WTC11 (cell line): Measurements from ENCODE around the gene CSTA. TPM values are rescaled to one million over a fixed set of nuclear protein-coding genes. Genes with fewer than 3 reads are reported as not detected.

Experiments used
- ATAC-seq: fragments of 200-7000 bp; cut with Tn5 transposase; 2 replicates; pipeline ENCODE4 v1.10.0; 2021; ENCODE audit warnings: mild to moderate bottlenecking, moderate library complexity
- CTCF ChIA-PET: fragments of 300-600 bp; sonication (Branson Sonifier 250); formaldehyde crosslinking; loops from one replicate; lab custom pipeline; 2021; ENCODE audit warnings: antibody characterized with exemption; lab: Charles Lee
- POLR2A ChIA-PET: fragments of 350-600 bp; sonication (Branson Sonifier 250); formaldehyde crosslinking; loops from one replicate; lab custom pipeline; 2021; ENCODE audit warnings: antibody characterized with exemption; lab: Charles Lee
- DNase-seq: peaks from one replicate; pipeline ENCODE4 v3.0.0; 2021; ENCODE audit warnings: low spot score
- H3K27ac Mint-ChIP-seq: 2 replicates; pipeline ENCODE4 v1.8.0; 2021; ENCODE audit warnings: mixed read lengths
- H3K27me3 Mint-ChIP-seq: 2 replicates; pipeline ENCODE4 v1.8.0; 2021; ENCODE audit warnings: low read depth, mild to moderate bottlenecking, moderate library complexity, mixed read lengths
- H3K36me3 Mint-ChIP-seq: 2 replicates; pipeline ENCODE4 v1.8.0; 2021; ENCODE audit warnings: mixed read lengths
- H3K4me1 Mint-ChIP-seq: 2 replicates; pipeline ENCODE4 v1.8.0; 2022; ENCODE audit warnings: mixed read lengths
- H3K4me3 Mint-ChIP-seq: 2 replicates; pipeline ENCODE4 v1.8.0; 2021; ENCODE audit warnings: mild to moderate bottlenecking, moderate library complexity, mixed read lengths
- H3K9me3 Mint-ChIP-seq: 2 replicates; pipeline ENCODE4 v1.8.0; 2021; ENCODE audit warnings: mixed read lengths
- E2F5 ChIP-seq: sonication (generic); formaldehyde crosslinking; IDR thresholded peaks from 2 replicates; pipeline ENCODE4 v1.8.1; 2022; ENCODE audit warnings: mild to moderate bottlenecking, moderate library complexity, missing genetic modification reagents
- FOXP4 ChIP-seq: sonication (generic); formaldehyde crosslinking; IDR thresholded peaks from 2 replicates; pipeline ENCODE4 v1.8.0; 2022; ENCODE audit warnings: mild to moderate bottlenecking, missing genetic modification reagents
- KAT7 ChIP-seq: sonication (generic); formaldehyde crosslinking; IDR thresholded peaks from 2 replicates; pipeline ENCODE4 v1.8.1; 2023; ENCODE audit warnings: missing genetic modification reagents, mild to moderate bottlenecking, borderline replicate concordance
- OVOL2 ChIP-seq: fragments of 250-450 bp; sonication (Bioruptor Pico); IDR thresholded peaks from 2 replicates; pipeline ENCODE4 v1.9.0; 2021; ENCODE audit warnings: mild to moderate bottlenecking, borderline replicate concordance
- STAT6 ChIP-seq: sonication (generic); formaldehyde crosslinking; conservative IDR thresholded peaks from 2 replicates; pipeline ENCODE4 v1.8.1; 2023; ENCODE audit warnings: mild to moderate bottlenecking, low read depth, missing genetic modification reagents, moderate library complexity
- ZBTB21 ChIP-seq: sonication (generic); formaldehyde crosslinking; IDR thresholded peaks from 2 replicates; pipeline ENCODE4 v1.8.1; 2023; ENCODE audit warnings: mild to moderate bottlenecking, missing genetic modification reagents, borderline replicate concordance
- ZNF121 ChIP-seq: sonication (generic); formaldehyde crosslinking; IDR thresholded peaks from 2 replicates; pipeline ENCODE4 v1.8.0; 2023; ENCODE audit warnings: missing genetic modification reagents
- ZNF232 ChIP-seq: sonication (generic); formaldehyde crosslinking; IDR thresholded peaks from 2 replicates; pipeline ENCODE4 v1.8.0; 2022; ENCODE audit warnings: mild to moderate bottlenecking, missing genetic modification reagents
- ZNF263 ChIP-seq: sonication (generic); formaldehyde crosslinking; IDR thresholded peaks from 2 replicates; pipeline ENCODE4 v1.8.1; 2022; ENCODE audit warnings: low read depth, mild to moderate bottlenecking, moderate library complexity, missing genetic modification reagents
- ZNF317 ChIP-seq: sonication (generic); formaldehyde crosslinking; IDR thresholded peaks from 2 replicates; pipeline ENCODE4 v1.8.1; 2023; ENCODE audit warnings: low read depth, mild to moderate bottlenecking, moderate library complexity, missing genetic modification reagents, borderline replicate concordance
- ZNF396 ChIP-seq: fragments of 250-450 bp; sonication (Bioruptor Pico); IDR thresholded peaks from 2 replicates; pipeline ENCODE4 v1.8.0; 2021; ENCODE audit warnings: mild to moderate bottlenecking, moderate library complexity, borderline replicate concordance
- ZNF425 ChIP-seq: fragments of 250-450 bp; sonication (Bioruptor Pico); conservative IDR thresholded peaks from 2 replicates; pipeline ENCODE4 v1.9.0; 2021; ENCODE audit warnings: mild to moderate bottlenecking
- ZSCAN18 ChIP-seq: fragments of 250-450 bp; sonication (Bioruptor Pico); IDR thresholded peaks from 2 replicates; pipeline ENCODE4 v2.1.2; 2022; ENCODE audit warnings: mild to moderate bottlenecking, moderate library complexity
- total RNA-seq: library from RNA; stranded (reverse); gene quantifications from 3 replicates; pipeline ENCODE4 v1.2.3, GENCODE V29; 2021

Gene CSTA
- total RNA-seq, 1 experiment from 2014 or later = not detected

- no peak overlapping the region for H3K27ac Mint-ChIP-seq
- ChIA-PET POLR2A (no interaction called here), CTCF (interaction anchor here (1.4 kb wide), 1 partner anchor 26 kb away, joined by 3 read pairs; no protein-coding TSS in a partner anchor)
- H3K9me3 Mint-ChIP-seq = no peaks in the 10 kb centered on the region
- DNase-seq (no peak), ATAC-seq (no peak)
- H3K36me3 Mint-ChIP-seq = no peaks in the 10 kb centered on the region
- H3K4me3 Mint-ChIP-seq = no peak overlapping the region
- H3K4me1 Mint-ChIP-seq = no peaks in the 10 kb centered on the region
- TF ChIP-seq OVOL2 (CRISPR knock-in tag) = no peak
- no peak for TF ChIP-seq ZNF121 (CRISPR knock-in tag)
- TF ChIP-seq ZSCAN18 (CRISPR knock-in tag) = no peak
- no peak for TF ChIP-seq KAT7 (CRISPR knock-in tag)
- TF ChIP-seq ZNF317 (CRISPR knock-in tag) = no peak
- TF ChIP-seq ZNF232 (CRISPR knock-in tag) = no peak
- no peak for TF ChIP-seq ZNF396
- TF ChIP-seq ZNF425 (CRISPR knock-in tag) = no peak
- no peak for TF ChIP-seq STAT6 (CRISPR knock-in tag)
- H3K27me3 Mint-ChIP-seq = peaks cover 5% of the 10 kb centered on the region
These were observed 7.5 kb downstream of the CSTA start for GRCh38 chr3:122332551-122332950.

- H3K27ac Mint-ChIP-seq = no peak overlapping the region
These were observed 17.8 kb downstream of the CSTA start for GRCh38 chr3:122342803-122343202.

GRCh38 chr3:122343654-122344053 lies 18.6 kb downstream of the CSTA start:
- H3K4me1 Mint-ChIP-seq = no peaks in the 10 kb centered on the region
- DNase-seq (no peak), ATAC-seq (no peak)
- H3K36me3 Mint-ChIP-seq = peaks cover 3% of the 10 kb centered on the region; the same call in 1 of the 2 replicates
- H3K27me3 Mint-ChIP-seq = peaks cover 7% of the 10 kb centered on the region
- no peak overlapping the region for H3K27ac Mint-ChIP-seq
- H3K4me3 Mint-ChIP-seq = no peak overlapping the region
- ChIA-PET CTCF (no interaction called here), POLR2A (no interaction called here)
- TF ChIP-seq FOXP4 (CRISPR knock-in tag) (no peak), E2F5 (CRISPR knock-in tag) (no peak), ZBTB21 (CRISPR knock-in tag) (no peak)
- peaks cover 26% of the 10 kb centered on the region for H3K9me3 Mint-ChIP-seq

More at GRCh38 chr3:122342803-122343202, 17.8 kb downstream of the CSTA start:
- no peak for DNase-seq
- Mint-ChIP-seq H3K27me3 (peaks cover 5% of the 10 kb centered on the region), H3K9me3 (peaks cover 23% of the 10 kb centered on the region), H3K4me1 (no peaks in the 10 kb centered on the region), H3K4me3 (no peak overlapping the region), H3K36me3 (peaks cover 3% of the 10 kb centered on the region; the same call in 1 of the 2 replicates)
- no peak for ATAC-seq
- ChIA-PET POLR2A (no interaction called here), CTCF (no interaction called here)
- no peak for TF ChIP-seq ZNF263 (CRISPR knock-in tag)
- peak; percentile 52; the same call in 1 of the 2 replicates for TF ChIP-seq ZNF121 (CRISPR knock-in tag)
